IMR-90 (cell line): Measurements from ENCODE around the gene ZDHHC4. TPM values are rescaled to one million over a fixed set of nuclear protein-coding genes. Genes with fewer than 3 reads are reported as not detected.
A peak's percentile ranks its signal among the peaks of the same experiment; 100 is the strongest.

Experiments
- ATAC-seq: fragments of 200-7000 bp; cut with Tn5 transposase; 2 replicates; pipeline ENCODE4 v1.9.1; 2020; ENCODE audit warnings: low read depth, mild to moderate bottlenecking, moderate library complexity
- BruUV-seq: library from RNA; stranded (reverse); fragments of 400-500 nt; replicated peaks from 2 replicates; lab custom pipeline; 2021; lab: Mats Ljungman, UMichigan
- CTCF ChIA-PET: fragments of 300-600 bp; formaldehyde crosslinking; extraction: SDS; loops from one replicate; lab custom pipeline; 2021; ENCODE audit warnings: antibody characterized with exemption; lab: Yijun Ruan, JAX
- POLR2A ChIA-PET: fragments of 300-600 bp; sonication (Branson Sonifier 250); formaldehyde crosslinking; loops from one replicate; lab custom pipeline; 2022; ENCODE audit warnings: antibody characterized with exemption; ENCODE audit not compliant: unreplicated experiment; lab: Charles Lee
- DNase-seq: peaks from one replicate; pipeline ENCODE4 v3.0.0; 2013
- H2AFZ ChIP-seq: replicated peaks from 2 replicates; pipeline ENCODE3; 2013; ENCODE audit warnings: low read length, mild to moderate bottlenecking; ENCODE audit not compliant: poor library complexity
- H2AK5ac ChIP-seq: 2 replicates; pipeline ENCODE4 v1.6.1; 2013; ENCODE audit warnings: low read depth, low read length, inconsistent platforms
- H2AK9ac ChIP-seq: replicated peaks from 2 replicates; pipeline ENCODE3; 2013; ENCODE audit warnings: mild to moderate bottlenecking, low read depth, low read length, moderate library complexity; ENCODE audit not compliant: poor library complexity
- H2BK120ac ChIP-seq: 2 replicates; pipeline ENCODE4 v1.6.1; 2013; ENCODE audit warnings: low read depth, low read length, inconsistent platforms
- H2BK15ac ChIP-seq: 3 replicates; pipeline ENCODE4 v1.6.1; 2013; ENCODE audit warnings: low read depth, low read length, inconsistent platforms
- H2BK20ac ChIP-seq: 2 replicates; pipeline ENCODE4 v1.6.1; 2013; ENCODE audit warnings: low read depth, mild to moderate bottlenecking, inconsistent platforms, low read length, moderate library complexity
- H2BK5ac ChIP-seq: 2 replicates; pipeline ENCODE4 v1.6.1; 2013; ENCODE audit warnings: mild to moderate bottlenecking, low read depth, low read length, inconsistent platforms; ENCODE audit not compliant: poor library complexity, severe bottlenecking
- H3K14ac ChIP-seq: replicated peaks from 2 replicates; pipeline ENCODE4 v1.6.1; 2013; ENCODE audit warnings: low read depth, low read length, inconsistent platforms
- H3K18ac ChIP-seq: 2 replicates; pipeline ENCODE4 v1.6.1; 2013; ENCODE audit warnings: low read depth, low read length, control low read depth
- H3K23ac ChIP-seq: 2 replicates; pipeline ENCODE4 v1.6.1; 2013; ENCODE audit warnings: low read depth, low read length, inconsistent platforms
- H3K27ac ChIP-seq: 2 replicates; pipeline ENCODE4 v1.5.1; 2013; ENCODE audit warnings: mild to moderate bottlenecking, control low read depth, low read length; ENCODE audit not compliant: insufficient read depth
- H3K27me3 ChIP-seq: 2 replicates; pipeline ENCODE4 v1.6.1; 2013; ENCODE audit warnings: low read length; ENCODE audit not compliant: control insufficient read depth, insufficient read depth
- H3K36me3 ChIP-seq: 2 replicates; pipeline ENCODE4 v1.6.1; 2013; ENCODE audit warnings: low read length, mixed read lengths; ENCODE audit not compliant: control insufficient read depth, insufficient read depth
- H3K4ac ChIP-seq: 2 replicates; pipeline ENCODE4 v1.6.1; 2013; ENCODE audit warnings: low read depth, low read length, inconsistent platforms
- H3K4me1 ChIP-seq: 2 replicates; pipeline ENCODE4 v1.6.1; 2013; ENCODE audit warnings: low read length, mixed read lengths; ENCODE audit not compliant: control insufficient read depth, insufficient read depth
- H3K4me2 ChIP-seq: 2 replicates; pipeline ENCODE4 v1.6.1; 2013; ENCODE audit warnings: low read depth, mild to moderate bottlenecking, control low read depth, low read length, moderate library complexity
- H3K4me3 ChIP-seq: 2 replicates; pipeline ENCODE4 v1.5.1; 2013; ENCODE audit warnings: low read depth, mild to moderate bottlenecking, control low read depth, low read length, moderate library complexity; ENCODE audit not compliant: insufficient read depth
- H3K56ac ChIP-seq: 2 replicates; pipeline ENCODE4 v1.6.1; 2013; ENCODE audit warnings: low read length, inconsistent platforms; ENCODE audit not compliant: insufficient read depth; ENCODE audit errors: extremely low read depth
- H3K79me1 ChIP-seq, 2 experiments: 2 replicates each; pipeline ENCODE4 v1.6.1; 2013; ENCODE audit warnings: low read length in 2 of 2, inconsistent platforms in 1 of 2, low read depth in 1 of 2
- H3K9ac ChIP-seq: 2 replicates; pipeline ENCODE4 v1.6.1; 2013; ENCODE audit warnings: low read depth, low read length, control low read depth
- H3K9me1 ChIP-seq: 2 replicates; pipeline ENCODE4 v1.6.1; 2013; ENCODE audit warnings: low read length, inconsistent platforms; ENCODE audit not compliant: insufficient read depth
- H3K9me3 ChIP-seq: 2 replicates; pipeline ENCODE4 v1.6.1; 2013; ENCODE audit warnings: low read length; ENCODE audit not compliant: control insufficient read depth, insufficient read depth
- H4K20me1 ChIP-seq: 2 replicates; pipeline ENCODE4 v1.6.1; 2013; ENCODE audit warnings: low read length, inconsistent platforms; ENCODE audit not compliant: insufficient read depth
- H4K5ac ChIP-seq: 2 replicates; pipeline ENCODE4 v1.6.1; 2013; ENCODE audit warnings: mild to moderate bottlenecking, low read depth, low read length, control low read depth
- H4K8ac ChIP-seq, 2 experiments: 2 replicates each; pipeline ENCODE4 v1.6.1; 2013; ENCODE audit warnings: low read depth in 2 of 2, low read length in 2 of 2, control low read depth in 1 of 2, inconsistent platforms in 1 of 2
- H4K91ac ChIP-seq: 2 replicates; pipeline ENCODE4 v1.6.1; 2013; ENCODE audit warnings: low read depth, low read length, inconsistent platforms; ENCODE audit not compliant: insufficient read depth
- BHLHE40 ChIP-seq: fragments of 150-350 bp; IDR thresholded peaks from 2 replicates; pipeline ENCODE4 v1.6.1; 2016; ENCODE audit warnings: mild to moderate bottlenecking, low read depth, low read length
- MAFK ChIP-seq: IDR thresholded peaks from 2 replicates; pipeline ENCODE4 v1.6.1; 2012; ENCODE audit warnings: low read depth, low read length, improper control_type of control experiment
- MAZ ChIP-seq: IDR thresholded peaks from 2 replicates; pipeline ENCODE4 v1.6.1; 2012; ENCODE audit warnings: low read depth, mild to moderate bottlenecking, low read length, improper control_type of control experiment, moderate library complexity, borderline replicate concordance
- MXI1 ChIP-seq: IDR thresholded peaks from 2 replicates; pipeline ENCODE4 v1.6.1; 2012; ENCODE audit warnings: low read depth, mild to moderate bottlenecking, low read length, moderate library complexity, borderline replicate concordance
- USF2 ChIP-seq: fragments of 150-350 bp; IDR thresholded peaks from 2 replicates; pipeline ENCODE4 v1.6.1; 2017; ENCODE audit warnings: mild to moderate bottlenecking, antibody characterized with exemption, low read length, low read depth
- WGBS, 2 experiments: methylation state at CpG; one replicate each; pipeline versions ENCODE4 v1.1.5 to v1.1.7; 2013; ENCODE audit warnings: missing lambda C conversion rate in 2 of 2; ENCODE audit not compliant: insufficient read length in 1 of 2; ENCODE audit errors: extremely low coverage in 2 of 2; 5-methylcytosine and 5-hydroxymethylcytosine counted together
- dilution Hi-C: fragments of 300-500 bp; cut with HindIII; formaldehyde crosslinking; loops from one replicate; pipeline ENCODE4 v1.14.3; 2018; ENCODE audit warnings: low sequenced_read_pairs; ENCODE audit not compliant: unreplicated experiment
- in situ Hi-C: fragments of 300-500 bp; cut with MboI; formaldehyde crosslinking; loops from 3 replicates; pipeline ENCODE4 v1.14.3; 2019; ENCODE audit warnings: low sequenced_read_pairs, inconsistent platforms, mixed read lengths
- intact Hi-C: fragments of 100-400 bp; cut with micrococcal nuclease; formaldehyde crosslinking; loops from 2 replicates; pipeline ENCODE4 v1.10.0; 2022
- polyA plus RNA-seq, 3 experiments: library from polyadenylated mRNA; depleted of rRNA; stranded (reverse); fragments of >200 nt; gene quantifications; 2 replicates each; pipeline ENCODE4 v1.2.3, GENCODE V29; 2012; ENCODE audit warnings: low replicate concordance in 1 of 3
- total RNA-seq: library from RNA; depleted of rRNA; stranded (reverse); fragments of >200 nt; gene quantifications from 2 replicates; pipeline ENCODE4 v1.2.3, GENCODE V29; 2012

ZDHHC4 gene
- total and polyA plus RNA-seq, 2 of the 4 experiments (the other 2 are of a cell fraction), result 43.9 to 58.3 TPM

- Histone ChIP-seq H3K56ac (peak within 1 kb of the TSS; percentile 21; the same call in 1 of the 2 replicates), H3K27ac (peak within 1 kb of the TSS; percentile 79)
Measured at GRCh38 chr7:6636741-6637543, 59.7 kb downstream of the ZDHHC4 start, which contains the start of gene ZNF316. ZNF316 (plus strand) TSS chr7:6637318; CDS start chr7:6642410, 5,092 bp downstream.

More at GRCh38 chr7:6636741-6637543, 59.7 kb downstream of the ZDHHC4 start, which contains the start of gene ZNF316:
- Histone ChIP-seq H3K9ac (peak within 1 kb of the TSS; percentile 88), H4K8ac (peak within 1 kb of the TSS; percentile 12 to 87; a peak in 3 of 4 replicates), H4K20me1 (0 out of 2 replicates have a peak, but pooled peaks cover 7% of the 10 kb centered on the region), H2BK120ac (no peak within 1 kb of the TSS), H3K4me2 (peak within 1 kb of the TSS; percentile 95), H3K4me3 (peak within 1 kb of the TSS; percentile 95), H3K9me3 (no peaks in the 10 kb centered on the region), H2BK15ac (no peak within 1 kb of the TSS), H3K27me3 (no peaks in the 10 kb centered on the region; the same call in 1 of the 2 replicates), H3K23ac (no peak within 1 kb of the TSS; the same call in 1 of the 2 replicates), H2BK20ac (no peak within 1 kb of the TSS), H3K79me1 (peaks cover 17 to 43% of the 10 kb centered on the region in 2 experiments), H3K18ac (peak within 1 kb of the TSS; percentile 33; the same call in 1 of the 2 replicates), H2AK5ac (peak within 1 kb of the TSS; percentile 62), H2AK9ac (peak within 1 kb of the TSS; percentile 85), H4K5ac (peak within 1 kb of the TSS; percentile 81; the same call in 1 of the 2 replicates), H3K36me3 (peaks cover 18% of the 10 kb centered on the region; the same call in 1 of the 2 replicates), H2BK5ac (peak within 1 kb of the TSS; percentile 15), H3K4me1 (peaks cover 7% of the 10 kb centered on the region), H3K14ac (peak within 1 kb of the TSS; percentile 48; the same call in 1 of the 2 replicates), H3K9me1 (peaks cover 10% of the 10 kb centered on the region; the same call in 1 of the 2 replicates), H3K4ac (peak within 1 kb of the TSS; percentile 47; the same call in 1 of the 2 replicates), H2AFZ (peak within 1 kb of the TSS; percentile 92), H4K91ac (peak within 1 kb of the TSS; percentile 68)
- in situ Hi-C loops (no loop called here), intact Hi-C loops (no loop called here), dilution Hi-C loops (no loop called here)
- 0% methylated on average over 38 of the region's 104 CpGs; no CpG with 5 or more reads in 1 of the 2 experiments for WGBS, 2 experiments
- peak; percentile 79 for ATAC-seq
- CTCF ChIA-PET, result no interaction called here
- POLR2A ChIA-PET, result no interaction called here
- BruUV-seq, result no TSS peak
- TF ChIP-seq MXI1 (peak; percentile 71; the same call in 1 of the 2 replicates), MAZ (peak; percentile 98), USF2 (peak; percentile 92), MAFK (no peak), BHLHE40 (peak; percentile 38; the same call in 1 of the 2 replicates)
- peak; percentile 38 for DNase-seq
